T-cell (primary cell): Measurements from ENCODE around the gene WDR36. TPM values are rescaled to one million over a fixed set of nuclear protein-coding genes. Genes with fewer than 3 reads are reported as not detected.

Experiments used
- ATAC-seq, 4 experiments: fragments of 200-7000 bp in 3 of 4; fragments of 150-1000 bp in 1 of 4; cut with Tn5 transposase; replicated peaks in 1 of 4; 1 replicate in 3 of 4; 2 replicates in 1 of 4; pipeline ENCODE4 v1.10.0; 2021; ENCODE audit warnings: moderate library complexity in 3 of 4, mild to moderate bottlenecking in 2 of 4, moderate number of reproducible peaks in 1 of 4
- CTCF ChIA-PET, 2 donors: fragments of 300-600 bp; sonication (Branson Sonifier 250); formaldehyde crosslinking; loops; one replicate each; lab custom pipeline; 2022; ENCODE audit warnings: antibody characterized with exemption in 2 of 2; lab: Charles Lee
- POLR2A ChIA-PET, 2 donors: fragments of 300-600 bp; sonication (Branson Sonifier 250); formaldehyde crosslinking; loops; one replicate each; lab custom pipeline; 2022; ENCODE audit warnings: antibody characterized with exemption in 2 of 2; lab: Charles Lee
- DNase-seq, 35 experiments: peaks; one replicate each; pipeline versions ENCODE4 v3.0.0 to v3.0.0-alpha.2; 2013 to 2023
- H3K27ac ChIP-seq: one replicate; pipeline ENCODE4 v1.5.1; 2013; ENCODE audit warnings: low read length
- H3K27me3 ChIP-seq, 2 experiments: replicated peaks in 1 of 2; 1 replicate in 1 of 2; 2 replicates in 1 of 2; pipeline versions ENCODE4 v1.6.1 to v1.7.0; 2013; ENCODE audit warnings: low read length in 1 of 2, mixed read lengths in 1 of 2; ENCODE audit not compliant: control insufficient read depth in 2 of 2, insufficient read depth in 2 of 2; ENCODE audit errors: extremely low read depth in 1 of 2
- H3K36me3 ChIP-seq, 2 donors: 1 replicate in 1 of 2; 2 replicates in 1 of 2; pipeline versions ENCODE4 v1.6.1 to v1.7.0; 2013; ENCODE audit warnings: low read length in 1 of 2; ENCODE audit not compliant: control insufficient read depth in 2 of 2, insufficient read depth in 1 of 2; ENCODE audit errors: extremely low read depth in 1 of 2
- H3K4me1 ChIP-seq, 2 experiments: 1 replicate in 1 of 2; 2 replicates in 1 of 2; pipeline versions ENCODE4 v1.6.1 to v1.7.0; 2013; ENCODE audit warnings: low read length in 2 of 2, mixed read lengths in 1 of 2; ENCODE audit not compliant: insufficient read depth in 2 of 2, control insufficient read depth in 1 of 2; ENCODE audit errors: extremely low read depth in 1 of 2
- H3K4me3 ChIP-seq, 2 donors: 1 replicate in 1 of 2; 2 replicates in 1 of 2; pipeline versions ENCODE4 v1.5.1 to v1.7.0; 2013; ENCODE audit warnings: mild to moderate bottlenecking in 2 of 2, low read length in 1 of 2, moderate library complexity in 1 of 2; ENCODE audit not compliant: control insufficient read depth in 1 of 2; ENCODE audit errors: extremely low read depth in 1 of 2
- H3K9me3 ChIP-seq: 2 replicates; pipeline ENCODE4 v1.7.0; 2013
- H3K27ac Mint-ChIP-seq, 2 donors: one replicate each; pipeline ENCODE4 v1.8.0; 2020 to 2021; ENCODE audit warnings: mild to moderate bottlenecking in 2 of 2, mixed read lengths in 2 of 2
- H3K27me3 Mint-ChIP-seq, 2 donors: one replicate each; pipeline ENCODE4 v1.8.0; 2021 to 2022; ENCODE audit warnings: mixed read lengths in 2 of 2
- H3K36me3 Mint-ChIP-seq: one replicate; pipeline ENCODE4 v1.8.0; 2021; ENCODE audit warnings: mixed read lengths
- H3K4me1 Mint-ChIP-seq, 3 donors: one replicate each; pipeline ENCODE4 v1.8.0; 2020 to 2022; ENCODE audit warnings: mixed read lengths in 3 of 3, mild to moderate bottlenecking in 1 of 3
- H3K4me3 Mint-ChIP-seq, 3 donors: one replicate each; pipeline ENCODE4 v1.8.0; 2020 to 2022; ENCODE audit warnings: mild to moderate bottlenecking in 3 of 3, mixed read lengths in 3 of 3, moderate library complexity in 3 of 3
- H3K9me3 Mint-ChIP-seq, 3 donors: one replicate each; pipeline ENCODE4 v1.8.0; 2020 to 2022; ENCODE audit warnings: mixed read lengths in 3 of 3
- WGBS: methylation state at CpG from one replicate; pipeline ENCODE4 v1.1.5; 2013; ENCODE audit warnings: missing lambda C conversion rate; ENCODE audit not compliant: insufficient coverage; 5-methylcytosine and 5-hydroxymethylcytosine counted together
- total RNA-seq, 35 experiments: library from RNA in 6 of 35; stranded (reverse) in 6 of 35; fragments of 120-200 nt in 1 of 35; gene quantifications; one replicate each; pipeline versions ENCODE4 v1.2.1 to v1.2.4 and lab custom pipeline; 2013 to 2026

WDR36 gene
- total RNA-seq, 5 donors from 2014 or later (not counting 1 experiment from before 2014, with no cell fraction given) = 22.8 to 30.1 (median 28.0) TPM

DNA sequence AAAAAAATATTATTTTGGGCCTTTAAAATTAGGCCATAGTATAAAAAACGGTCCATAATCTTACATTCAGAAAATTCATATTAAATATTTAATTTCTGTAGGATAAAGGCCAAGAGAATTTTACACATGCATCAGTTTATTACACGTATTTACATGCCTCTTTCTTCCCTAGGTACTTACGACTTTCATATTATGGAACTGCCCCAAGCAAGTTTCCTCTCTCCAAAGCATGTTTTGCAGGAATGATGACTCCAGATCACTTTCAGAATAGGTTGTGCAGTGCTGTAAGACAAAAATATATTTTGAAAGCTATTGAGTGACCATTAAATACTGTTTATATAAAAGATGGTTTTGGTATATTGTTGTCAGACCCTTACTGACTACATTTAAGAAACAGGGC lies 61.8 kb downstream of the WDR36 start:
- Histone ChIP-seq H3K9me3 (no peaks in the 10 kb centered on the region), H3K36me3 (no peaks in the 10 kb centered on the region), H3K27ac (no peak overlapping the region), H3K4me1 (no peaks in the 10 kb centered on the region), H3K27me3 (no peaks in the 10 kb centered on the region), H3K4me3 (no peak overlapping the region)
- Mint-ChIP-seq H3K27me3 (peaks cover 0 to 13% of the 10 kb centered on the region in 2 donors), H3K9me3 (no peaks in the 10 kb centered on the region), H3K36me3 (no peaks in the 10 kb centered on the region), H3K27ac (no peak overlapping the region), H3K4me3 (no peak overlapping the region), H3K4me1 (peaks cover 0 to 5% (median 4%) of the 10 kb centered on the region in 3 donors)
- WGBS = no CpG with 5 or more reads among the region's 3 CpGs
- DNase-seq (no peak), ATAC-seq (no peak)
- POLR2A ChIA-PET = no interaction called here
- CTCF ChIA-PET = no interaction called here

- DNase-seq (peak; percentile 25 to 92 (median 69)), ATAC-seq (peak; percentile 69 to 77 (median 72))
- no peaks in the 10 kb centered on the region for H3K4me1 ChIP-seq
- no peak overlapping the region for H3K4me3 ChIP-seq
- Mint-ChIP-seq H3K4me3 (no peak overlapping the region), H3K36me3 (no peaks in the 10 kb centered on the region), H3K9me3 (no peaks in the 10 kb centered on the region), H3K4me1 (peaks cover 0 to 5% (median 4%) of the 10 kb centered on the region in 3 donors), H3K27ac (no peak overlapping the region), H3K27me3 (peaks cover 0 to 6% of the 10 kb centered on the region in 2 donors)
- WGBS = 16% methylated on average over 4 of the region's 9 CpGs
- ChIA-PET CTCF (interaction anchor here (0.6 to 8.4 kb wide), 11 partner anchors 11 to 131 kb away, joined by 3 to 133 read pairs (median 4); partner anchors contain the start of gene CAMK4 (in 1 of the 2)), POLR2A (no interaction called here)
- no peaks in the 10 kb centered on the region for H3K9me3 ChIP-seq
- H3K36me3 ChIP-seq = no peaks in the 10 kb centered on the region
- no peak overlapping the region for H3K27ac ChIP-seq
- no peaks in the 10 kb centered on the region for H3K27me3 ChIP-seq
Measured at GRCh38 chr5:111158105-111158744, 66.1 kb downstream of the WDR36 start.

DNA sequence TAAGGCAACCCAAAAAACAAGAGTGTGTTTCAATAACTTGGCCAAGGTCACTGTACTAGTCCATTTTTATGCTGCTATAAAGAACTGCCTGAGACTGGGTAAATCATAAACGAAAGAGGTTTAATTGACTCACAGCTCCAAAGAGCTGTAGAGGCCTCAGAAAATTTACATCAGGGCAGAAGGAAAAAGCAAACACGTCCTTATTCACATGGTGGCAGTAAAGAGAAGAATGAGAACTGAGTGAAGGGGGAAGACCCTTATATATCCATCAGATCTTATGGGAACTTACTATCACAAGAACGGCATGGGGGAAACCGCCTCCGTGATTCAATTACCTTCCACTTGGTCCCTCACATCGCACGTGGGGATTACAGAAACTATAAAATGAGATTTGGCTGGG lies 67.7 kb downstream of the WDR36 start:
- WGBS = 60% methylated on average over 1 of the region's 7 CpGs
- POLR2A ChIA-PET = interaction anchor here in 1 of 2 donors (0.6 kb wide), 1 partner anchor 19 kb away, joined by 3 read pairs; no protein-coding TSS in a partner anchor

DNA sequence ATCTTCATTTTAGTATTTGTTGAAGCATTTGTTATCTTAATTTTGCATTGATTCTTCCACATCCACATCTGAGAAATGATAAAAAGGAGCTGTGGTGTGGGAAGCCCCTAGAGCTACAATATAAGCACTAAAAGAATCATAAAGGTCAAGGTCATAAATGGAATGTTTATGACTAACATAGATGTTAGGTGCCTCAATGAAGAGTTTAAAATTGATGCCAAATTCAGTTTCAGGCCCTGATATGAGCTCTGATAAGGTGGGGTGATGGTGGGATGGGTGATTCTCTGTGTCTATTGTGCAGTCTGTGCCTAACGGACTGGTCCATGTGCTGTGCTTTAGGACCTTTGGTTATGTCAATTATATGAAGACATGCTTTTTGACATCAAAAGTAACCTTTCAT lies 70.9 kb downstream of the WDR36 start:
- H3K27me3 Mint-ChIP-seq = no peaks in the 10 kb centered on the region
- no peak overlapping the region for H3K4me3 ChIP-seq
- H3K4me3 Mint-ChIP-seq = no peak overlapping the region
- H3K27me3 ChIP-seq = no peaks in the 10 kb centered on the region
- no peaks in the 10 kb centered on the region for H3K36me3 Mint-ChIP-seq
- WGBS = no CpG with 5 or more reads among the region's 1 CpG
- H3K4me1 Mint-ChIP-seq = peaks cover 0 to 4% (median under 1%) of the 10 kb centered on the region in 3 donors
- H3K9me3 Mint-ChIP-seq = no peaks in the 10 kb centered on the region
- H3K27ac ChIP-seq = no peak overlapping the region
- DNase-seq = no peak
- ChIA-PET POLR2A (no interaction called here), CTCF (interaction anchor here (1.1 to 8.4 kb wide), 3 partner anchors 111 to 116 kb away, joined by 3 to 133 read pairs (median 8); no protein-coding TSS in a partner anchor)
- H3K9me3 ChIP-seq = no peaks in the 10 kb centered on the region
- H3K27ac Mint-ChIP-seq = no peak overlapping the region
- no peaks in the 10 kb centered on the region for H3K4me1 ChIP-seq
- ATAC-seq = no peak
- no peaks in the 10 kb centered on the region for H3K36me3 ChIP-seq

More for the DNA sequence above, 67.7 kb downstream of the WDR36 start:
- Histone ChIP-seq H3K27ac (no peak overlapping the region), H3K4me1 (no peaks in the 10 kb centered on the region), H3K9me3 (no peaks in the 10 kb centered on the region), H3K4me3 (no peak overlapping the region), H3K36me3 (no peaks in the 10 kb centered on the region), H3K27me3 (no peaks in the 10 kb centered on the region)
- no peaks in the 10 kb centered on the region for H3K9me3 Mint-ChIP-seq
- no peak overlapping the region for H3K27ac Mint-ChIP-seq
- H3K27me3 Mint-ChIP-seq = peaks cover 0 to 4% of the 10 kb centered on the region in 2 donors
- H3K4me1 Mint-ChIP-seq = peaks cover 0 to 5% (median 4%) of the 10 kb centered on the region in 3 donors
- ATAC-seq (no peak), DNase-seq (no peak)
- no peaks in the 10 kb centered on the region for H3K36me3 Mint-ChIP-seq
- CTCF ChIA-PET = interaction anchor here (7.7 to 8.4 kb wide), 2 partner anchors 119 kb away, joined by 74 to 133 read pairs; no protein-coding TSS in a partner anchor
- H3K4me3 Mint-ChIP-seq = no peak overlapping the region

- Histone ChIP-seq H3K36me3 (no peaks in the 10 kb centered on the region), H3K4me1 (no peaks in the 10 kb centered on the region), H3K27ac (no peak overlapping the region), H3K9me3 (peaks cover 2% of the 10 kb centered on the region), H3K4me3 (no peak overlapping the region), H3K27me3 (no peaks in the 10 kb centered on the region)
- no peak overlapping the region for H3K4me3 Mint-ChIP-seq
- H3K4me1 Mint-ChIP-seq = peaks cover 0 to 6% (median 0%) of the 10 kb centered on the region in 3 donors
- H3K27ac Mint-ChIP-seq = no peak overlapping the region
- ChIA-PET CTCF (interaction anchor here (0.9 to 1.3 kb wide), 3 partner anchors 59 to 114 kb away, joined by 3 to 4 read pairs (median 3); no protein-coding TSS in a partner anchor), POLR2A (interaction anchor here in 1 of 2 donors (0.9 kb wide), 1 partner anchor 47 kb away, joined by 7 read pairs; no protein-coding TSS in a partner anchor)
- DNase-seq (no peak), ATAC-seq (no peak)
- no peaks in the 10 kb centered on the region for H3K9me3 Mint-ChIP-seq
- peaks cover 2% of the 10 kb centered on the region for H3K36me3 Mint-ChIP-seq
- WGBS = 71% methylated on average over 2 of the region's 2 CpGs
- H3K27me3 Mint-ChIP-seq = no peaks in the 10 kb centered on the region
Measured at GRCh38 chr5:111165058-111165457, 72.9 kb downstream of the WDR36 start.

- ATAC-seq = no peak
- Histone ChIP-seq H3K4me3 (no peak overlapping the region), H3K27ac (no peak overlapping the region), H3K36me3 (no peaks in the 10 kb centered on the region), H3K4me1 (peaks cover 0 to 2% of the 10 kb centered on the region in 2 experiments), H3K9me3 (peaks cover 2% of the 10 kb centered on the region), H3K27me3 (no peaks in the 10 kb centered on the region)
- H3K36me3 Mint-ChIP-seq = peaks cover 2% of the 10 kb centered on the region
- no peaks in the 10 kb centered on the region for H3K9me3 Mint-ChIP-seq
- WGBS = 75% methylated on average over 2 of the region's 2 CpGs
- ChIA-PET CTCF (no interaction called here), POLR2A (interaction anchor here in 1 of 2 donors (0.7 kb wide), 1 partner anchor 37 kb away, joined by 4 read pairs; no protein-coding TSS in a partner anchor)
- no peak overlapping the region for H3K4me3 Mint-ChIP-seq
- no peak overlapping the region for H3K27ac Mint-ChIP-seq
- H3K4me1 Mint-ChIP-seq = peaks cover 0 to 18% (median 7%) of the 10 kb centered on the region in 3 donors
- no peak for DNase-seq
- no peaks in the 10 kb centered on the region for H3K27me3 Mint-ChIP-seq
Measured at GRCh38 chr5:111167551-111167950, 75.4 kb downstream of the WDR36 start.
